OCI-LY1 (cell line): ENCODE measurements around the gene GBP5.

Experiments used
- H2AFZ ChIP-seq: fragments of 200-600 bp; sonication (generic), shearing (Covaris generic); 2 replicates; pipeline ENCODE4 v1.6.0; 2014; ENCODE audit warnings: antibody characterized with exemption, mild to moderate bottlenecking, low read length
- H3F3A ChIP-seq: fragments of 200-600 bp; sonication (generic), shearing (Covaris generic); 2 replicates; pipeline ENCODE4 v1.6.0; 2014; ENCODE audit warnings: mild to moderate bottlenecking, antibody characterized with exemption, low read length, moderate library complexity; ENCODE audit not compliant: insufficient read depth
- H3K27ac ChIP-seq: fragments of 200-600 bp; sonication (generic); 2 replicates; pipeline ENCODE4 v1.5.1; 2014; ENCODE audit warnings: low read length, mixed run types, mild to moderate bottlenecking, low read depth; ENCODE audit not compliant: poor library complexity, severe bottlenecking
- H3K27me3 ChIP-seq: fragments of 200-600 bp; sonication (generic); 2 replicates; pipeline ENCODE4 v1.6.0; 2014; ENCODE audit warnings: antibody characterized with exemption, mild to moderate bottlenecking, low read length, moderate library complexity; ENCODE audit not compliant: insufficient read depth
- H3K36me3 ChIP-seq: fragments of 200-600 bp; sonication (generic); 2 replicates; pipeline ENCODE4 v1.6.1; 2014; ENCODE audit warnings: mild to moderate bottlenecking, antibody characterized with exemption, low read length, moderate library complexity, mixed read lengths; ENCODE audit not compliant: insufficient read depth
- H3K4me1 ChIP-seq: fragments of 200-600 bp; sonication (generic); 2 replicates; pipeline ENCODE4 v1.5.1; 2014; ENCODE audit warnings: mild to moderate bottlenecking, low read length, moderate library complexity; ENCODE audit not compliant: insufficient read depth, severe bottlenecking
- H3K4me2 ChIP-seq: fragments of 200-600 bp; sonication (generic), shearing (Covaris generic); 2 replicates; pipeline ENCODE4 v1.6.1; 2014; ENCODE audit warnings: low read length
- H3K4me3 ChIP-seq: fragments of 200-600 bp; sonication (generic); 2 replicates; pipeline ENCODE4 v1.5.1; 2014; ENCODE audit warnings: low read length, low read depth, mild to moderate bottlenecking, mixed read lengths; ENCODE audit not compliant: poor library complexity, severe bottlenecking
- H3K79me2 ChIP-seq: fragments of 200-600 bp; shearing (Covaris generic); 2 replicates; pipeline ENCODE4 v1.6.1; 2016; ENCODE audit warnings: mixed run types, low read length, mixed read lengths; ENCODE audit not compliant: insufficient read depth
- H3K9ac ChIP-seq: fragments of 200-600 bp; sonication (generic), shearing (Covaris generic); 2 replicates; pipeline ENCODE4 v1.6.1; 2014; ENCODE audit warnings: mild to moderate bottlenecking, low read length, mixed read lengths
- H3K9me2 ChIP-seq: fragments of 200-600 bp; sonication (generic), shearing (Covaris generic); 2 replicates; pipeline ENCODE4 v1.6.1; 2014; ENCODE audit warnings: low read depth, mild to moderate bottlenecking, low read length, mixed read lengths
- H3K9me3 ChIP-seq: fragments of 200-600 bp; shearing (Covaris generic); 2 replicates; pipeline ENCODE4 v1.6.1; 2014; ENCODE audit warnings: low read length, mixed read lengths
- H4K20me1 ChIP-seq: fragments of 200-600 bp; sonication (generic), shearing (Covaris generic); 2 replicates; pipeline ENCODE4 v1.6.0; 2016; ENCODE audit warnings: mild to moderate bottlenecking, low read length; ENCODE audit not compliant: insufficient read depth
- EZH2 ChIP-seq: fragments of 200-600 bp; sonication (generic), shearing (Covaris generic); IDR thresholded peaks from 2 replicates; pipeline ENCODE4 v1.8.0; 2017; ENCODE audit warnings: borderline replicate concordance, mixed run types, mild to moderate bottlenecking, antibody characterized with exemption, low read length, moderate library complexity, mixed read lengths
- TF ChIP-seq, protein P1 (sequence below): fragments of 200-600 bp; sonication (generic), shearing (Covaris generic); IDR thresholded peaks from 2 replicates; pipeline ENCODE4 v1.5.1; 2017; ENCODE audit warnings: mild to moderate bottlenecking, antibody characterized with exemption, low read length, moderate library complexity, mixed read lengths

The GBP5 gene

DNA sequence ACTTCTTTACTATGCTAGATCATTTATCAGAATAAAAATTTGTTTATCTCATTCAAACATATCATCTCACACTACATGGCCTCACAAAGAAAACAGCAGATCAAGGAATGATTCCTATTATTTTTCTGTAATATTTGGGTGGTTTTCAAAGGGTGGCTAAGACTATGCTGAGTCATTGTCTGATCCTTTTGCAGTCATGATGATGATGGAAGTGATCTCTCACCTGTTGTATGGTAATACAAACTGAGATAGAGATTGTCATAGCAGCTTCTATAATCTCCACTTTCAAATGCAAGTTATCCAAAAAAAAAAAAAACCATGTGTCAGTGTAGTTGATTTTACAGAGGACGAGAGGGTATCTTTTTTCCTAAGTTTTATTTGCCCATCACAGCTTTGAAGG, 37.2 kb upstream of the GBP5 start:
- Histone ChIP-seq H3K9me2 (no peaks in the 10 kb centered on the region), H3K9ac (no peak overlapping the region), H3K9me3 (no peaks in the 10 kb centered on the region), H3K27me3 (no peaks in the 10 kb centered on the region), H4K20me1 (no peaks in the 10 kb centered on the region), H3K4me3 (no peak overlapping the region), H3F3A (no peaks in the 10 kb centered on the region), H3K79me2 (no peaks in the 10 kb centered on the region), H2AFZ (no peak overlapping the region), H3K4me1 (no peaks in the 10 kb centered on the region), H3K36me3 (no peaks in the 10 kb centered on the region), H3K4me2 (no peak overlapping the region), H3K27ac (no peak overlapping the region)
- TF ChIP-seq, protein P1, sequence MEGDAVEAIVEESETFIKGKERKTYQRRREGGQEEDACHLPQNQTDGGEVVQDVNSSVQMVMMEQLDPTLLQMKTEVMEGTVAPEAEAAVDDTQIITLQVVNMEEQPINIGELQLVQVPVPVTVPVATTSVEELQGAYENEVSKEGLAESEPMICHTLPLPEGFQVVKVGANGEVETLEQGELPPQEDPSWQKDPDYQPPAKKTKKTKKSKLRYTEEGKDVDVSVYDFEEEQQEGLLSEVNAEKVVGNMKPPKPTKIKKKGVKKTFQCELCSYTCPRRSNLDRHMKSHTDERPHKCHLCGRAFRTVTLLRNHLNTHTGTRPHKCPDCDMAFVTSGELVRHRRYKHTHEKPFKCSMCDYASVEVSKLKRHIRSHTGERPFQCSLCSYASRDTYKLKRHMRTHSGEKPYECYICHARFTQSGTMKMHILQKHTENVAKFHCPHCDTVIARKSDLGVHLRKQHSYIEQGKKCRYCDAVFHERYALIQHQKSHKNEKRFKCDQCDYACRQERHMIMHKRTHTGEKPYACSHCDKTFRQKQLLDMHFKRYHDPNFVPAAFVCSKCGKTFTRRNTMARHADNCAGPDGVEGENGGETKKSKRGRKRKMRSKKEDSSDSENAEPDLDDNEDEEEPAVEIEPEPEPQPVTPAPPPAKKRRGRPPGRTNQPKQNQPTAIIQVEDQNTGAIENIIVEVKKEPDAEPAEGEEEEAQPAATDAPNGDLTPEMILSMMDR, result no peak
- TF ChIP-seq EZH2, result no peak

DNA sequence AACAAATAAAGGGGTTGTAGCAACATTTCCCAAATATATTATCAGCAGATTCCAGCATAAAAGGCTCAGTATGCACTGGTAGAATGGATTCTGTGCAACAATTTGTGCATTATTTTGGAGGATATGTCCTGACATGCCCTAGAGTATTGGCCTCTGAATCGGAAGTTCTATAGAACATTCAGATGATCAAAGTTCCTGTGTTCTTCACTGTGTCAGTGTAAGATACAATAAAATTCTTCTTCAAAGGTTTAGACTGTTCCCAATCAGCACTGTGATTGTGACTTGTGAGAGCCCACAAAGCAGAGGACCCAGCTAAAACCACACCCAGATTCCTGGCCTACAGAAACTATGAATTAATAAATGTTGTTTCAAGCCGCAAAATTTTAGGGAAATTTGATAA, 33.6 kb upstream of the GBP5 start:
- H3K9ac ChIP-seq, result no peak overlapping the region
- H3K79me2 ChIP-seq, result no peaks in the 10 kb centered on the region
- H3K4me3 ChIP-seq, result no peak overlapping the region
- H3K4me1 ChIP-seq, result no peaks in the 10 kb centered on the region
- H3K9me2 ChIP-seq, result no peaks in the 10 kb centered on the region
- no peaks in the 10 kb centered on the region for H3K27me3 ChIP-seq
- no peak overlapping the region for H3K27ac ChIP-seq
- H4K20me1 ChIP-seq, result no peaks in the 10 kb centered on the region
- H3K4me2 ChIP-seq, result no peak overlapping the region
- H2AFZ ChIP-seq, result no peak overlapping the region
- TF ChIP-seq, protein P1, result no peak
- no peak for TF ChIP-seq EZH2
- H3K36me3 ChIP-seq, result no peaks in the 10 kb centered on the region
- no peaks in the 10 kb centered on the region for H3K9me3 ChIP-seq
- no peaks in the 10 kb centered on the region for H3F3A ChIP-seq

DNA sequence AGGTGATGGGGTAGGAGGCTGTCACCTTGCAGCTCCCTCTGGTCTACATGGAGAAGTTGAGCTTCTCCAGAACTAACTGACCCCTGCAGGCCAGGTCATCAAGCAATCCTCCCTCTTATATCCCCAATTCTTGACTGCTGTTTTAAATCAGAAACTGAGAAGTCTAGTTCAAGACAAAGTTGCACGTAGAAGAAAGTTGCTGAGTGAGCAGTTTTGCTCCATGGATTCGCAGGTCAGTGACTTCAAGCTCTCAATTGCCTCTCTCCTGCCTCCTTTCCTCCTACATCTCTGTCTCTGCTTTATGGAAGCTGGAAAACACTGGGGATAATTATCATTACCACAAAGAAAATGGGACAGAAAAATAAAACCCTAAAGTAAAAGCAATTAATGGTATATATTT, 32.8 kb upstream of the GBP5 start:
- no peak for TF ChIP-seq EZH2
- TF ChIP-seq, protein P1, result no peak
- Histone ChIP-seq H3K4me2 (no peak overlapping the region), H3K27me3 (no peaks in the 10 kb centered on the region)

More for the DNA sequence above, 32.8 kb upstream of the GBP5 start:
- H3K27ac ChIP-seq, result no peak overlapping the region
- H3K9ac ChIP-seq, result no peak overlapping the region
- no peaks in the 10 kb centered on the region for H3K36me3 ChIP-seq
- no peaks in the 10 kb centered on the region for H3F3A ChIP-seq
- no peaks in the 10 kb centered on the region for H3K9me3 ChIP-seq
- no peaks in the 10 kb centered on the region for H3K4me1 ChIP-seq
- no peaks in the 10 kb centered on the region for H3K9me2 ChIP-seq
- H4K20me1 ChIP-seq, result no peaks in the 10 kb centered on the region
- H2AFZ ChIP-seq, result no peak overlapping the region
- no peaks in the 10 kb centered on the region for H3K79me2 ChIP-seq
- no peak overlapping the region for H3K4me3 ChIP-seq
